ES-I3 (cell line): ENCODE data around the gene ZFHX3.

Source experiments
- H3K36me3 ChIP-seq: 2 replicates; pipeline ENCODE4 v1.6.1; 2013; ENCODE audit warnings: mild to moderate bottlenecking, low read length, control low read depth, moderate library complexity; ENCODE audit not compliant: insufficient read depth
- H3K4me1 ChIP-seq: 2 replicates; pipeline ENCODE4 v1.6.1; 2013; ENCODE audit warnings: mild to moderate bottlenecking, control low read depth, low read length; ENCODE audit not compliant: insufficient read depth
- H3K9ac ChIP-seq: 2 replicates; pipeline ENCODE4 v1.6.1; 2013; ENCODE audit warnings: low read depth, mild to moderate bottlenecking, low read length, moderate library complexity
- H3K9me3 ChIP-seq: 2 replicates; pipeline ENCODE4 v1.6.1; 2013; ENCODE audit warnings: mild to moderate bottlenecking, low read length, moderate library complexity; ENCODE audit not compliant: control insufficient read depth, insufficient read depth

Gene ZFHX3

GRCh38 chr16:72909196-72909595 lies 138.7 kb downstream of the ZFHX3 start:
- no peaks in the 10 kb centered on the region for H3K9me3 ChIP-seq
- H3K4me1 ChIP-seq = no peaks in the 10 kb centered on the region; the same call in 1 of the 2 replicates
- no peak overlapping the region for H3K9ac ChIP-seq
- H3K36me3 ChIP-seq = no peaks in the 10 kb centered on the region

DNA sequence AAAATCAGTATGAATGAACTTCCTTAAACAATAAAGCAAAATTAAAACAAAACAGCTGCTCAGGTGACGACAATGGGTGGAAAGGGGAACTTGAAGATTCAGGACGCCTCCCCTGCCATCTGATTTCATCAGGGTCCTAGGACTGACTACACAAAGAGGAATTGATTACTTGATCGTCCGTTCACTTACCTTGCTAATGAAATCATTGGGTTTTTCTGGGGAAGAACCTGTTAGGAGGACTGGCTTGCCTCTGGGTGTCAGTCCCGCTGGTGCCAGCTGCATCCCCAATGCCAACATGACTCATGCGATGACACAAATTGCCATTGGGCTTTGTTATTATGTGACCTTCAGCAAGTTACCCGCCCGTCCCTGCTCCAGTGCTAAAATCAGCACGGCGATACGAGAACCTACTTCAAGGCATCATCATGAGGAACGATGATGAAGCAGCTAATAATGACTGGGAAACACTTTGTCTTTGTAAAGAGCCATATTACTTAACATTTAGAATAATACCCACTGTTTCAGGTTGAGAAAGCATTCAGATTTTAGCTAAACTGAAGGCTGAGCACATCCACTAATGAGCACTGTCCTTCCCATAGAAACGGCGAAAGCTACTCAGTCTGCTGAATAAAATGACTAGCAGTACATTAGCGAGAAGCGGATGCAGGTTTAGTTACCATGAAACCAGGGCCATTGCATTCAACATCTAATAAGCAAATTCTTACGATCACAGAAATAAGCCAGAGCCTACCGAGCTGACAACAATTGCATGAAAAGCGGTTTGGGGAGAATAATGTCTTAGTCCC lies 139.4 kb downstream of the ZFHX3 start:
- H3K4me1 ChIP-seq = no peaks in the 10 kb centered on the region; the same call in 1 of the 2 replicates
- no peak overlapping the region for H3K9ac ChIP-seq
- no peaks in the 10 kb centered on the region for H3K9me3 ChIP-seq
- H3K36me3 ChIP-seq = no peaks in the 10 kb centered on the region

DNA sequence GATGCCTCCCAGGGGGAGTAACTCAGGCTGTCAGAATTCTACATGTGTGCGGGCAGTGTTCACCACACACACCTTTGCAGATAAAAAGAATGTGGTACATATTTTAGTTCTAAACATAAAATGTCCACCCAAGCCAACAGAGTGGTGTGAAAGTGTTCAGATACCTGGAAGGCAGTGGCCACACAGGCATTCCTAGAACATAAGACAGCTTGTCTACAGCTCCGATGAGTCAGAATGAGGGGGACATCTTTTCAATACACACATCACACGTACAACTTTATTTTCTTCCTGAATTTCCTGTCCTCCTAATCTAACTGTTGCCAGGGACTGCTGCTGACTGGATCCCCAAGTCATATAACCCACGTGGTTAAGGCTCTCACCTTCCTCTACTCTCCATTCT lies 142.3 kb downstream of the ZFHX3 start:
- Histone ChIP-seq H3K9me3 (no peaks in the 10 kb centered on the region), H3K9ac (no peak overlapping the region), H3K36me3 (no peaks in the 10 kb centered on the region), H3K4me1 (no peaks in the 10 kb centered on the region; the same call in 1 of the 2 replicates)

DNA sequence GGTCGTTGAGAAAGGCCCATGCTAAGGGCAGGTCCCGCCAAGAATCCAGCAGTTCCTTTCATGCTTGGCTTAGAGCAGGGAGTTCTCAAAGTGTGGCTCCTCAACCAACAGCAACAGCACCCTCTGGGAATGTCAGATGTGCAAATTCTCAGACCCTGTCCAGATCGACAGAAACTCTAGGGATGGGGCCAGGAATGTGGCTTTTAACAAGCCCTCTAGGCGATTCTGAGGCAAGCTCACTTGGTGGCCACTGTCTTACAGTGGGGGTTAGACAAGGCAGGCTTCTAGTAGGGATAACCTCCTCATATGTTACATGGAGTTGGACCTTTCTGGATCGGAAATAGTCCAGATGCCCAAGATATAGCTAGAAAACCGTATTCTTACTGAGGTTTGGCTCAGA lies 144.8 kb downstream of the ZFHX3 start:
- Histone ChIP-seq H3K9ac (no peak overlapping the region), H3K9me3 (no peaks in the 10 kb centered on the region), H3K36me3 (no peaks in the 10 kb centered on the region), H3K4me1 (no peaks in the 10 kb centered on the region)

- H3K9ac ChIP-seq = no peak overlapping the region
- no peaks in the 10 kb centered on the region for H3K9me3 ChIP-seq
- no peaks in the 10 kb centered on the region for H3K36me3 ChIP-seq
- H3K4me1 ChIP-seq = no peaks in the 10 kb centered on the region
These were observed 145.7 kb downstream of the ZFHX3 start for GRCh38 chr16:72902206-72902605.

DNA sequence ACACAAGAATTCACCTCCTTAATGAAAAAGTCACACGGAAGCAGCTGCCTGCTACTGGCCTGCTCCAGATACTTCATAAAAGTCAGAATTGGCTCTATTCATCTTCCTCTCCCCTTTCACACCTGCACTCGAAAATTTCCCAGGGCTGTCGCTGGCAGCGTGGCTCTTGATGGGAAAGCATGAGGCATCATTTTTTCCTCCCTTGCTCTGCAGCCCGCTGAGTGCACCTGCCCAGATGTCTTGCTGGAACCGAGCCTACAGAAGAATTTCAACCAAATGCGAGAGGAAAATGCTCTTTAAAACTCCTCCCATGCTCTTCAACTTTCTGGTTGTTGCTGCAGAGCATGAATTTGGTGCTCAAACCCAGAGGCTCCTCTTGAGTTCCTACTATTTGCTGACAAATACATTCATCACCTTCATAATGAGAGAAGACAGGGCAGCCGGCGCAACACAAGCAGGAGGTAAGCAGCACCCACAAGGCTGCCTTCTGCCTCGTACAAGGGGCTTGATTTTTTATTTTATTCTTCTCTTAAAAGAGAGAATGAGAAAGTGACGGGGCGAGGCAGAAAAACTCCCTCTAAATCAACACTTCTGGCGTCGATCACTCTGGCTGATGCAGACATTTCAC lies 146.8 kb downstream of the ZFHX3 start:
- H3K4me1 ChIP-seq = no peaks in the 10 kb centered on the region
- no peak overlapping the region for H3K9ac ChIP-seq
- no peaks in the 10 kb centered on the region for H3K36me3 ChIP-seq
- H3K9me3 ChIP-seq = no peaks in the 10 kb centered on the region

GRCh38 chr16:72898216-72898825 lies 149.6 kb downstream of the ZFHX3 start:
- H3K9ac ChIP-seq = no peak overlapping the region
- H3K4me1 ChIP-seq = no peaks in the 10 kb centered on the region
- no peaks in the 10 kb centered on the region for H3K9me3 ChIP-seq
- H3K36me3 ChIP-seq = no peaks in the 10 kb centered on the region

DNA sequence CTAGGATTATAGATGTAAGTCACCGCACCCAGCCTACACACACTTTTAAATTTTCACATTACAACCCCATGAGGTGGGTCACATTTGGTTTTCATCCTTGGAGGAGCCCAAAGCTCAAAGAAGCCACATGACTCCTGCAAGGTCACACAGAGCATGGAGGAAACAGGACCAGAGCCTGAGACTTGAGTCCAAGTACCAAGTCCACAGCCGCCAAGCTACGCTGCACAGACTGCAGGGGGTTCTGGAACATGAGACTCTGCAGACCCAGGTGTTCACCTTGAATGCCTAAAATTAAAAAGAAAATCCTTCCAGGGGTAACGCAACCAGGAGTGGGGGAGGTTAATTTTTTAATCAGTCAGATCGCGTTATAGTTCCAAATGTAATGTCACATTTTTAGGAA lies 150.2 kb downstream of the ZFHX3 start:
- no peaks in the 10 kb centered on the region for H3K36me3 ChIP-seq
- no peak overlapping the region for H3K9ac ChIP-seq
- no peaks in the 10 kb centered on the region for H3K4me1 ChIP-seq
- no peaks in the 10 kb centered on the region for H3K9me3 ChIP-seq

DNA sequence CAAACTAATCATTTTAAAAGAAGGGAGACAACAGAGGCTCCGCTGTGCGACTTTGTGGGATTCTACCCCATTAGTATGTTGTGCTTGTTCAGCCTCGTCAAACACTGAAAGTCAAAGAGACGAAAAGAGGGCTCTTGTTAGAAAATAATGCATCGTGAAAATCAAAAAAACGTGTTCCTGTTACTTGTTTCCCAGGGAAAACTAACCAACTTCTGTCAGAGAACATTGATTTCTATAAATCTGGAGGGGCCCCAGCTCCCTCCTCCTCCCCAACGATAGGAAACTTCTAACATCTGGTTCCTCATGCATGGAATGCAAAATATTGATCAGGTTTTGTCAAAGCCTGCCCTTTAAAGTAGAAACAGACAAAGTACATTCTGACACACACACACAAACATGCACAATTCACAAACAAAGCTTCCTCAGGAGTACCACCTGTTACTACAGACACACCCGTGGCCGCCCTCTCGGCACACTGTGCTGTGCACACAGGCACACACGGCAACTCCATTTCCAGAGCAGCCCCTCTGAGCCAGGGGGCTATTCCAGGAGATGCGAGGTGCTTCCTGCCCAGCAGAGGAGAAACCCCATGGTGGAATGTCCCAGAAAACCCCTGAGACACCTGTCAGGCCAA lies 151.3 kb downstream of the ZFHX3 start:
- Histone ChIP-seq H3K4me1 (no peaks in the 10 kb centered on the region), H3K36me3 (no peaks in the 10 kb centered on the region), H3K9me3 (no peaks in the 10 kb centered on the region), H3K9ac (no peak overlapping the region)

GRCh38 chr16:72895951-72896350 lies 152.0 kb downstream of the ZFHX3 start:
- Histone ChIP-seq H3K9ac (no peak overlapping the region), H3K4me1 (no peaks in the 10 kb centered on the region), H3K9me3 (no peaks in the 10 kb centered on the region), H3K36me3 (no peaks in the 10 kb centered on the region)

DNA sequence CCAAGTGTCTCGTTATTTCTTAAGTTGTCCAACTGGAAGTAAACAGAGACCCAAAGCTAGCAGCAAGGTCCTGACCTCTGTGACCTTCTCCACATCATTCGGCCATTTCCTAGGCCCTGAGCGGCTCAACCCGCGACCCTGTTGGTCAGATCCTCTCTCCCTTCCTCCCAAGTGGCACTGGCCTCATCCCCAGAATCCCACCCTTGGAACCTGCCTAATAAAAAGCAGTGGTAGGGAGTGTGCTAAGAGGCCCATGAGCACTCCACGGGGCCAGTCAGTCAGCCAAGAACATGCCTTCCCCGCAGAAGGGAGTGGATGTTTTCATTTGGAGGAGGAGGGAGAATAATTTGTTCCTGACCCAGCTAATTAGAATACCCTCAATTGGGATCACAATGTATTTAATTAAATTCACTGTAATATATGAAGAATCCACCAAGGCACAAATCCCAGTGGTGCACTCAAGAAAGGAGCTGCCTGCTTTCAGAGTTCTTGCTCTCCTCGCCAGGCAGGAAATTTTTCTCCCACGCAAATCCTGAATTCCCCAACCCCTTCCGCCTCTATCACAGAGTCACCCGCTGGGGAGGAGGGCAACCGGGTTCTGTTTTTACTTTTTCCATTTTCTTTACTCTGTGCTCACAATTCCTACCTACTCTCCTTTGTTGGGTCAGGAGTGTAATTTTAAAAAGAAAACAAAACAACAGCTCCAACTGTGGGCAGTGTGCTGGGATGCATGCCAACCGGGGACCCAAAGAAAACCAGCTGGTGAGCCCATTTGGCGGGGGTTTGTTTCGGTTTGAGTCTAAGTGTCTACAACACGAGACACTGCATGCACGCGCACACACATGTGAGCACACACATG lies 153.4 kb downstream of the ZFHX3 start:
- Histone ChIP-seq H3K9me3 (no peaks in the 10 kb centered on the region), H3K36me3 (no peaks in the 10 kb centered on the region), H3K9ac (no peak overlapping the region)

DNA sequence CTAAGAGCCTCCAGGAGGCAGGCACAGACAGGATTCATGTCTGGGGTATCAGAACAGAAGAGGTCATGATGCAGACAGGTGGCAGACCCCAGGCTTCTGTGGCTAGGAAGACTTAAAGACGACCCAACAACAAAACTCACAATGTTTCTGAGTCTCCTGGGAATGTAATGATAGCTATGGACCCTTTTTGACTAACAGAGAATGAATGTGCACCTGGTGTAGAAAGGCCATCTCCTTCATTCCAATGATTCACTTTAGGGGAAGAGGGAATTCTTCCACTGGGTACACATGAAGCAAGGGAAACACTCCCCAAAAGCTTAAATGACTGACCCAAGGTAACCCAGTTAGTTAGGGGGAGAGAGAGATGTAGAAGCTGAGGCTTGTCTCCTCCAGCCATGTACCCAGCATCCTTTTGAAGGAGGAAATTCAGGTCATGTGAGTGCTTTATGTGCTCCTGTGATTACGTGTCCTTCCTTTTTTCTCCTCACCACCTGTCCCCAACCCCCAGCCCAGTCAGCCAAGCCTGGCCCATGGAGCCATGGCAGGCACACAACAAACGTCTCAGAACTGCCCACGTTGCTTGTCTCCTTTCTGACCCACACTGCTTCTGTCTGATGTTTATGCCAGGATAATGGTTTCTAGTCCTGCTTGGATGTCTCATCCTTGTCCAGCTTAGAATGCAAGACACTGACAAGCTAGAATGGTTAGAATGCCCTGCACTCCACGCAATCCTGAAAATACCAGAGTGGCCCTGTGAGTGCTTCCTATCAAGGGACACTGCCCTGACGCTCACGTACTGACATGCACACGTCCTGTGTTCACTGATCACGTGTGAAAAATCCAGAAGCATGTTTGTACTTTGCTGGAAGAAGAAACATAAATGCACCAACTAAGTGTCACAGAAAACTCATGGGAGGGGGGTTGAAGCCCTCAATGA lies 156.4 kb downstream of the ZFHX3 start:
- Histone ChIP-seq H3K36me3 (no peaks in the 10 kb centered on the region), H3K9me3 (no peaks in the 10 kb centered on the region), H3K4me1 (no peaks in the 10 kb centered on the region), H3K9ac (no peak overlapping the region)

More for the DNA sequence above, 153.4 kb downstream of the ZFHX3 start:
- H3K4me1 ChIP-seq = no peaks in the 10 kb centered on the region

- no peaks in the 10 kb centered on the region for H3K36me3 ChIP-seq
These were observed 157.3 kb downstream of the ZFHX3 start for GRCh38 chr16:72890587-72890986.

More at GRCh38 chr16:72890587-72890986, 157.3 kb downstream of the ZFHX3 start:
- Histone ChIP-seq H3K9ac (no peak overlapping the region), H3K9me3 (no peaks in the 10 kb centered on the region), H3K4me1 (no peaks in the 10 kb centered on the region)
